Loucy (cell line): ENCODE results near the gene CYGB.

ENCODE experiments used
- H2AFZ ChIP-seq: fragments of 200-600 bp; sonication (generic); 2 replicates; pipeline ENCODE4 v1.6.0; 2016; ENCODE audit warnings: antibody characterized with exemption, mild to moderate bottlenecking, low read length, moderate library complexity
- H3F3A ChIP-seq: fragments of 200-600 bp; 2 replicates; pipeline ENCODE4 v1.6.0; 2016; ENCODE audit warnings: antibody characterized with exemption, low read depth, mild to moderate bottlenecking
- H3K27me3 ChIP-seq: fragments of 200-600 bp; sonication (generic); 2 replicates; pipeline ENCODE4 v1.6.1; 2014; ENCODE audit warnings: low read length, mild to moderate bottlenecking; ENCODE audit not compliant: insufficient read depth, poor library complexity, severe bottlenecking
- H3K36me3 ChIP-seq: fragments of 200-600 bp; sonication (generic); 2 replicates; pipeline ENCODE4 v1.6.1; 2016; ENCODE audit warnings: low read length; ENCODE audit not compliant: insufficient read depth
- H3K4me1 ChIP-seq: fragments of 200-600 bp; sonication (generic); 2 replicates; pipeline ENCODE4 v1.5.1; 2014; ENCODE audit warnings: low read length, mild to moderate bottlenecking; ENCODE audit not compliant: insufficient read depth, poor library complexity, severe bottlenecking
- H3K4me2 ChIP-seq: fragments of 200-600 bp; sonication (generic); 2 replicates; pipeline ENCODE4 v1.6.0; 2014; ENCODE audit warnings: antibody characterized with exemption, low read length, low read depth, mild to moderate bottlenecking; ENCODE audit not compliant: poor library complexity, severe bottlenecking
- H3K4me3 ChIP-seq: fragments of 200-600 bp; sonication (generic); 2 replicates; pipeline ENCODE4 v1.5.1; 2014; ENCODE audit warnings: low read length, mild to moderate bottlenecking, mixed read lengths; ENCODE audit not compliant: poor library complexity, severe bottlenecking
- H3K79me2 ChIP-seq: fragments of 200-600 bp; sonication (generic); 2 replicates; pipeline ENCODE4 v1.6.1; 2014; ENCODE audit warnings: low read length; ENCODE audit not compliant: insufficient read depth
- H3K9ac ChIP-seq: fragments of 200-600 bp; sonication (generic); 2 replicates; pipeline ENCODE4 v1.6.0; 2014; ENCODE audit warnings: mild to moderate bottlenecking, low read depth, low read length, moderate library complexity; ENCODE audit not compliant: poor library complexity, severe bottlenecking
- H3K9me2 ChIP-seq: fragments of 200-600 bp; sonication (generic); replicated peaks from 2 replicates; pipeline ENCODE4 v1.6.1; 2016; ENCODE audit warnings: low read depth, low read length, mixed read lengths
- H3K9me3 ChIP-seq: fragments of 200-600 bp; sonication (generic); 2 replicates; pipeline ENCODE4 v1.6.1; 2014; ENCODE audit warnings: mild to moderate bottlenecking, antibody characterized with exemption, low read length, low read depth; ENCODE audit not compliant: insufficient read depth
- H4K20me1 ChIP-seq: fragments of 200-600 bp; sonication (generic); 2 replicates; pipeline ENCODE4 v1.6.0; 2014; ENCODE audit warnings: antibody characterized with exemption, low read length, mild to moderate bottlenecking; ENCODE audit not compliant: insufficient read depth, poor library complexity, severe bottlenecking
- CTCF ChIP-seq: fragments of 200-600 bp; sonication (generic); conservative IDR thresholded peaks from 2 replicates; pipeline ENCODE4 v1.5.1; 2014; ENCODE audit warnings: mild to moderate bottlenecking, antibody characterized with exemption, low read length
- EZH2phosphoT487 ChIP-seq: fragments of 200-600 bp; IDR thresholded peaks from 2 replicates; pipeline ENCODE4 v1.6.1; 2018; ENCODE audit warnings: antibody characterized with exemption, mild to moderate bottlenecking, moderate library complexity, borderline replicate concordance

Gene CYGB

GRCh38 chr17:76480632-76481031 is 56.9 kb downstream of the CYGB start:
- TF ChIP-seq EZH2phosphoT487 (no peak), CTCF (no peak)
- peak overlapping the region; percentile 4 for H2AFZ ChIP-seq

DNA sequence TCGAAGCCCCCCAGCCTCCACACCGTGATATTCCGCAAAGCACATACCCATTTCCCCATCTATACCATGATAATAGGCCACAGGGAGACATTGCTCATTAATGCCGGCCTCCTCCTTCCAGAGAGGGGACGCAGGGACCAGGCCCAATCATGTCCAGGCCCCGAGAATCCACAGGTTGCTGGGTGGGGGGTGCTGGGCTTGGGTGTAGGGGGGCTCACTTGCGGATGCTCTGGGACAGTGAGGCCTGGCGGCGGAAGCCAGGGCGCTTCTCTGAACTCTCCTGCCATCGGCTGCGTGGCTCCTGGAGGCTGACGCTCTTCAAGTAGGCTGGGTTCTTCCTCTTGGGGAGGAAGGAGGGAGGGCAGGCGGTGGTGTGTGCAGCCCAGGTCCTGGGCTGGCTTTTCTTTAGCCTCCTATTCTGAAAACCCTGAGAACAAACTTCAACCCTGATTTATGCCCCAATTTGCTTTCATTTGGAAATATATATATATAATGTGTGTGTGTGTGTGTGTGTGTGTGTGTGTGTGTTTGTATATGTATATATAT is 57.9 kb downstream of the CYGB start:
- H3K79me2 ChIP-seq = no peaks in the 10 kb centered on the region
- H3K4me2 ChIP-seq = no peak overlapping the region
- H3K4me3 ChIP-seq = no peak overlapping the region
- H3K9ac ChIP-seq = no peak overlapping the region
- TF ChIP-seq CTCF (no peak), EZH2phosphoT487 (no peak)
- no peaks in the 10 kb centered on the region for H4K20me1 ChIP-seq
- H3K36me3 ChIP-seq = no peaks in the 10 kb centered on the region
- no peaks in the 10 kb centered on the region for H3F3A ChIP-seq
- H3K27me3 ChIP-seq = no peaks in the 10 kb centered on the region
- H2AFZ ChIP-seq = no peak overlapping the region
- H3K9me2 ChIP-seq = no peaks in the 10 kb centered on the region
- no peaks in the 10 kb centered on the region for H3K9me3 ChIP-seq
- peaks cover 12% of the 10 kb centered on the region for H3K4me1 ChIP-seq

More at GRCh38 chr17:76480632-76481031, 56.9 kb downstream of the CYGB start:
- Histone ChIP-seq H3K4me2 (peak overlapping the region; percentile 74), H3F3A (no peaks in the 10 kb centered on the region), H3K4me1 (peaks cover 12% of the 10 kb centered on the region), H4K20me1 (no peaks in the 10 kb centered on the region), H3K4me3 (peak overlapping the region; percentile 54), H3K9me2 (no peaks in the 10 kb centered on the region), H3K27me3 (no peaks in the 10 kb centered on the region), H3K9me3 (no peaks in the 10 kb centered on the region), H3K36me3 (no peaks in the 10 kb centered on the region), H3K9ac (peak overlapping the region; percentile 63), H3K79me2 (no peaks in the 10 kb centered on the region)

GRCh38 chr17:76478730-76479514 is 58.6 kb downstream of the CYGB start:
- H3K4me2 ChIP-seq = no peak overlapping the region
- H3K9ac ChIP-seq = no peak overlapping the region
- no peak overlapping the region for H3K4me3 ChIP-seq

More at GRCh38 chr17:76478730-76479514, 58.6 kb downstream of the CYGB start:
- no peaks in the 10 kb centered on the region for H3K27me3 ChIP-seq
- no peak overlapping the region for H2AFZ ChIP-seq
- no peaks in the 10 kb centered on the region for H3K36me3 ChIP-seq
- TF ChIP-seq CTCF (no peak), EZH2phosphoT487 (no peak)
- H3K4me1 ChIP-seq = peaks cover 12% of the 10 kb centered on the region
- H3F3A ChIP-seq = no peaks in the 10 kb centered on the region
- no peaks in the 10 kb centered on the region for H3K79me2 ChIP-seq
- no peaks in the 10 kb centered on the region for H3K9me3 ChIP-seq
- H3K9me2 ChIP-seq = no peaks in the 10 kb centered on the region
- no peaks in the 10 kb centered on the region for H4K20me1 ChIP-seq
